Activated naive CD4-positive, alpha-beta T cell treated with anti-CD3 and anti-CD28 coated beads for 36 hours (primary cell): ENCODE measurements around the gene ALX3. TPM values are rescaled to one million over a fixed set of nuclear protein-coding genes. Genes with fewer than 3 reads are reported as not detected.

Source experiments
- CTCF ChIA-PET: fragments of 350-600 bp; sonication (Branson Sonifier 250); formaldehyde crosslinking; loops from one replicate; lab custom pipeline; 2021; ENCODE audit warnings: antibody characterized with exemption; lab: Charles Lee
- DNase-seq: peaks from one replicate; pipeline ENCODE4 v3.0.0-alpha.2; 2020
- H3K27ac Mint-ChIP-seq: one replicate; pipeline ENCODE4 v1.8.0; 2021; ENCODE audit warnings: mild to moderate bottlenecking, mixed read lengths
- H3K27me3 Mint-ChIP-seq: one replicate; pipeline ENCODE4 v1.8.0; 2021; ENCODE audit warnings: low read depth, mixed read lengths
- H3K36me3 Mint-ChIP-seq: one replicate; pipeline ENCODE4 v1.8.0; 2021; ENCODE audit warnings: low read depth, mixed read lengths
- H3K4me1 Mint-ChIP-seq: one replicate; pipeline ENCODE4 v1.8.0; 2021; ENCODE audit warnings: low read depth, mixed read lengths
- H3K4me3 Mint-ChIP-seq: one replicate; pipeline ENCODE4 v1.8.0; 2021; ENCODE audit warnings: mild to moderate bottlenecking, moderate library complexity, mixed read lengths
- H3K9me3 Mint-ChIP-seq: one replicate; pipeline ENCODE4 v1.8.0; 2021; ENCODE audit warnings: mixed read lengths
- intact Hi-C: fragments of 100-400 bp; cut with micrococcal nuclease; formaldehyde crosslinking; loops from one replicate; pipeline ENCODE4 v1.15.1; 2023
- total RNA-seq, 2 experiments: library from RNA; stranded (reverse); gene quantifications; one replicate each; pipeline ENCODE4 v1.2.3, GENCODE V29; 2021

Gene ALX3
- total RNA-seq, 2 experiments from 2014 or later: not detected

DNA sequence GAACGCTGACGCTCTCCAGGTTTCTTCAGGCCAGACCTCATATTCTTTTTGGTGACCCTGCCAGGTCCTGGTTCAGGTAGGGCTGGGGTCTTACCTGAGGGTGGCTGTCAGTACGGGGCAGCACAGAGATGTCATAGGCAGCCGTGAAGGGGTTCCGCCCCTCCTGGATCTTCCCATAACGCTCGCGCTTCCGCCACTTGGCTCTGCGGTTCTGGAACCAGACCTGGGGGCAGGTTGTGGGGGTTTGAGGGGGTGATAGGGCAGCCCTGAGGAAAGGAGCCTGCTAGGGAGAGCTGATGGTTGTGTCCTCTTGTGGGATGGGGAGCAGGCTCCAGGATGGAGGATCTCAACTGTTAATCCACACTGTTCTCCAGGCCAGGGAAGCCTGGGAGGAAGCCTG is 9.1 kb downstream of the ALX3 start:
- CTCF ChIA-PET: interaction anchor here (1.2 to 5.4 kb wide), 8 partner anchors 9 to 56 kb away, joined by 3 to 34 read pairs (median 16); no protein-coding TSS in a partner anchor
- DNase-seq: no peak
- Mint-ChIP-seq H3K4me3 (no peak overlapping the region), H3K9me3 (no peaks in the 10 kb centered on the region), H3K27ac (no peak overlapping the region), H3K36me3 (peaks cover 2% of the 10 kb centered on the region), H3K4me1 (no peaks in the 10 kb centered on the region), H3K27me3 (peaks cover 3% of the 10 kb centered on the region)
- intact Hi-C loops: no loop called here

DNA sequence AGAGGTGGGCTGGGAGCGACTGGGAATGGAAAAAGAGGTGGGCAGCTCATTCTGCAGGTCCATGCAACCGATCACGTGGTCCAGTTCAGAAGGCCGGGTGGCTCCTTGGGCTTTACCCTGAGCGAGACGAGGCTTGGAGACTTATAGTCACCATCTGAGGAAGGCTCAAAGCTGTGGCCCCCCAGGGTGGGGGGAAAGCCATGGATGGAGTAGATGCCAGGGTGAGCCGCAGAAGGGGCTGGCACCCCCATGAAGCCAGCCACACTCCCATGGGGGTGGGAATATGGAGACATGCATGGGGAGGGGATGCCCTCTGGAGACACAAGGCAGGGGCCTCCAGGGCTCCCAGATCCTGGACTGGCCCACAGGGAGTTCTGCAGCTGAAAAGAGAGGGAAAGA is 9.8 kb downstream of the ALX3 start:
- no peak for DNase-seq
- CTCF ChIA-PET: interaction anchor here (0.6 to 4.7 kb wide), 30 partner anchors 8 to 690 kb away, joined by 3 to 34 read pairs (median 6); partner anchors contain the start of genes ALX3 and STRIP1
- intact Hi-C loops: loop anchor here (1.0 kb wide), 2 partner anchors 9 to 31 kb away; no protein-coding TSS in a partner anchor
- Mint-ChIP-seq H3K4me1 (no peaks in the 10 kb centered on the region), H3K27me3 (no peaks in the 10 kb centered on the region), H3K36me3 (peaks cover 4% of the 10 kb centered on the region), H3K27ac (no peak overlapping the region), H3K4me3 (no peak overlapping the region), H3K9me3 (no peaks in the 10 kb centered on the region)

GRCh38 chr1:110060034-110060661 is 10.3 kb downstream of the ALX3 start:
- H3K9me3 Mint-ChIP-seq: no peaks in the 10 kb centered on the region
- intact Hi-C loops: loop anchor here (1.0 kb wide), 2 partner anchors 9 to 31 kb away; no protein-coding TSS in a partner anchor
- peaks cover 7% of the 10 kb centered on the region for H3K36me3 Mint-ChIP-seq
- H3K27ac Mint-ChIP-seq: no peak overlapping the region
- no peaks in the 10 kb centered on the region for H3K4me1 Mint-ChIP-seq
- CTCF ChIA-PET: interaction anchor here (0.5 to 4.7 kb wide), 33 partner anchors 8 to 1271 kb away, joined by 3 to 34 read pairs (median 5); partner anchors contain the start of genes ALX3 and STRIP1
- H3K4me3 Mint-ChIP-seq: no peak overlapping the region
- no peaks in the 10 kb centered on the region for H3K27me3 Mint-ChIP-seq
- peak; percentile 85 for DNase-seq

DNA sequence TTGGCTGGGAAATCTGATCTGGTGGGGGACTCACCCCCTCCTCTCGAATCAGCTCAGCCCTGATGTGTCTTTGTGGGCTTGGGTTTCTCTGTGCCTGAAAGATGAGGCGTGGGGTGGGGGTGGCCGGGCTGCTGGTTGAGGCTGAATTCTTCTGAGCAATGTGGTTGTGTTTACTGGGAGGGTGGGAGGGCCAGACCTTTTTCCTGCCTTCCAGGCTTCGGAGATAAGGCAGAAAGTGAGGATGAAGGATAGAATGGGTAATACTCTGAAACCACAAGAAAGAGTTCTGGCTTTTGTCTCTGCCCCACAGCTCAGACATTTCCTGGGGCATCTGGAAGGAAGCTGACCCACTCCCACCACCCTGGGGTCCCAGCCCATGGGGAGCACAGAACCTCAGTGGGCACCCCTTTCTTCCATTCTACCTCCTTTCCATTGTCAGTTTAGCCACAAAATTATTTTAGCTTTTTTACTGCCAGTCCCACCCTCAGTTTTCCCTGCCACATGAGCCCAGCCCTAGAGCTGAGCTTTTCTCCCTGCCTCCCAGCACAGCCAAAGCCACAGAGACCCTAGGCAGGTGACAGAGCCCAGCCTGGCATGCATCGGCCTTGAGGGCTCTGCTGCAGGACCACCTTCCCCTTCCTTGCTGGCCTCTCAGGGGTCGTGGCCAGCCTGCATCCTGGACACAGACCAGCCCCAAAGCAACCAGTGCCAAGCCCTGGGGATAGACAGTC is 11.2 kb downstream of the ALX3 start:
- no peak for DNase-seq
- CTCF ChIA-PET: interaction anchor here (0.7 to 4.7 kb wide), 24 partner anchors 7 to 364 kb away, joined by 3 to 34 read pairs (median 8); partner anchors contain the start of genes ALX3, STRIP1 and UBL4B
- Mint-ChIP-seq H3K4me3 (no peak overlapping the region), H3K4me1 (no peaks in the 10 kb centered on the region), H3K9me3 (no peaks in the 10 kb centered on the region), H3K36me3 (peaks cover 8% of the 10 kb centered on the region), H3K27me3 (no peaks in the 10 kb centered on the region), H3K27ac (no peak overlapping the region)
- intact Hi-C loops: no loop called here

GRCh38 chr1:110058591-110058990 is 11.9 kb downstream of the ALX3 start:
- DNase-seq: no peak
- Mint-ChIP-seq H3K4me1 (no peaks in the 10 kb centered on the region), H3K27me3 (no peaks in the 10 kb centered on the region), H3K9me3 (no peaks in the 10 kb centered on the region), H3K27ac (no peak overlapping the region), H3K36me3 (peaks cover 15% of the 10 kb centered on the region), H3K4me3 (no peak overlapping the region)
- intact Hi-C loops: no loop called here
- CTCF ChIA-PET: interaction anchor here (1.3 to 3.2 kb wide), 4 partner anchors 13 to 45 kb away, joined by 5 to 16 read pairs (median 16); partner anchors contain the start of gene ALX3

GRCh38 chr1:110057963-110058518 is 12.4 kb downstream of the ALX3 start:
- intact Hi-C loops: no loop called here
- Mint-ChIP-seq H3K27ac (no peak overlapping the region), H3K4me3 (no peak overlapping the region), H3K27me3 (no peaks in the 10 kb centered on the region), H3K4me1 (no peaks in the 10 kb centered on the region), H3K36me3 (peaks cover 19% of the 10 kb centered on the region), H3K9me3 (no peaks in the 10 kb centered on the region)
- no peak for DNase-seq
- CTCF ChIA-PET: interaction anchor here (0.8 to 3.2 kb wide), 6 partner anchors 27 to 47 kb away, joined by 3 to 16 read pairs (median 4); no protein-coding TSS in a partner anchor

GRCh38 chr1:110056776-110057175 is 13.7 kb downstream of the ALX3 start:
- CTCF ChIA-PET: interaction anchor here (0.8 to 5.4 kb wide), 8 partner anchors 10 to 49 kb away, joined by 3 to 42 read pairs (median 4); no protein-coding TSS in a partner anchor
- Mint-ChIP-seq H3K4me3 (no peak overlapping the region), H3K4me1 (no peaks in the 10 kb centered on the region), H3K27ac (no peak overlapping the region), H3K9me3 (no peaks in the 10 kb centered on the region), H3K27me3 (no peaks in the 10 kb centered on the region), H3K36me3 (peaks cover 27% of the 10 kb centered on the region)
- intact Hi-C loops: no loop called here
- no peak for DNase-seq

DNA sequence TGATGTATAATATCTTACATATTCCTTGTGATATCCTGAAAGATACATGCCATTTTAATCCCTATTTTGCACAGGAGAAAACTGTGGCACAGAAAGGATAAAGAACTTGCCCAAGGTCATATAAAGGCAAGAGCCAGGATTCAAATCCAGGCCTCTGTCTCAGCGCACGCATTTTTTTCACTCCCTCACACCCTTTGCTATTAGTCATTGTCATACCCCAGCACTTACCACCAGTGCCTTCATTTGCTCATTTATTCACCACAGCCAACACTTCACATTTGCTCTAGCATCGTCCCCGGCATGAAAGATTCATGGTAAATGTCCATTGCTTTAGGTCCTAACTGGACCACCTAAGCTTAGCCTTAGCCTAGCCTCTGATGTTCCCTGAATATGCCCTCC is 14.2 kb downstream of the ALX3 start:
- no peaks in the 10 kb centered on the region for H3K4me1 Mint-ChIP-seq
- no peak overlapping the region for H3K27ac Mint-ChIP-seq
- H3K4me3 Mint-ChIP-seq: no peak overlapping the region
- peaks cover 27% of the 10 kb centered on the region for H3K36me3 Mint-ChIP-seq
- no peaks in the 10 kb centered on the region for H3K9me3 Mint-ChIP-seq
- intact Hi-C loops: no loop called here
- no peaks in the 10 kb centered on the region for H3K27me3 Mint-ChIP-seq
- CTCF ChIA-PET: interaction anchor here (0.8 to 5.4 kb wide), 8 partner anchors 10 to 49 kb away, joined by 3 to 42 read pairs (median 4); no protein-coding TSS in a partner anchor
- no peak for DNase-seq

- Mint-ChIP-seq H3K27ac (no peak overlapping the region), H3K36me3 (peaks cover 28% of the 10 kb centered on the region), H3K4me1 (no peaks in the 10 kb centered on the region), H3K27me3 (no peaks in the 10 kb centered on the region), H3K4me3 (no peak overlapping the region), H3K9me3 (no peaks in the 10 kb centered on the region)
- CTCF ChIA-PET: interaction anchor here (1.0 to 5.4 kb wide), 4 partner anchors 11 to 106 kb away, joined by 3 to 42 read pairs (median 5); no protein-coding TSS in a partner anchor
- no peak for DNase-seq
- intact Hi-C loops: no loop called here
These were observed 14.8 kb downstream of the ALX3 start for GRCh38 chr1:110055493-110056284.

DNA sequence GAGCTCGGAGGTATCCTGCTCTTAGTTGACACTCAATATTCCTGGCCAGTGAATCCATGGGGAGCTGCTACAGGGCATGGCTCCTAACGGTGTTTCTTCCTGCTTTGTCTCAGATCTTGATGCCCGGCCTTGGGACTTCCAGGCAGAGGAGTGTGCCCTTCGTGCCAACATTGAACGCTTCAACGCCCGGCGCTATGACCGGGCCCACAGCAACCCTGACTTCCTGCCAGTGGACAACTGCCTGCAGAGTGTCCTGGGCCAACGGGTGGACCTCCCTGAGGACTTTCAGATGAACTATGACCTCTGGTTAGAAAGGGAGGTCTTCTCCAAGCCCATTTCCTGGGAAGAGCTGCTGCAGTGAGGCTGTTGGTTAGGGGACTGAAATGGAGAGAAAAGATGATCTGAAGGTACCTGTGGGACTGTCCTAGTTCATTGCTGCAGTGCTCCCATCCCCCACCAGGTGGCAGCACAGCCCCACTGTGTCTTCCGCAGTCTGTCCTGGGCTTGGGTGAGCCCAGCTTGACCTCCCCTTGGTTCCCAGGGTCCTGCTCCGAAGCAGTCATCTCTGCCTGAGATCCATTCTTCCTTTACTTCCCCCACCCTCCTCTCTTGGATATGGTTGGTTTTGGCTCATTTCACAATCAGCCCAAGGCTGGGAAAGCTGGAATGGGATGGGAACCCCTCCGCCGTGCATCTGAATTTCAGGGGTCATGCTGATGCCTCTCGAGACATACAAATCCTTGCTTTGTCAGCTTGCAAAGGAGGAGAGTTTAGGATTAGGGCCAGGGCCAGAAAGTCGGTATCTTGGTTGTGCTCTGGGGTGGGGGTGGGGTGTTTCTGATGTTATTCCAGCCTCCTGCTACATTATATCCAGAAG is 16.7 kb downstream of the ALX3 start:
- Mint-ChIP-seq H3K4me3 (no peak overlapping the region), H3K9me3 (no peaks in the 10 kb centered on the region), H3K27me3 (no peaks in the 10 kb centered on the region), H3K27ac (no peak overlapping the region), H3K4me1 (no peaks in the 10 kb centered on the region), H3K36me3 (peaks cover 29% of the 10 kb centered on the region)
- DNase-seq: peak; percentile 81
- intact Hi-C loops: loop anchor here (1.0 kb wide), 1 partner anchor 53 kb away; no protein-coding TSS in a partner anchor
- CTCF ChIA-PET: interaction anchor here (0.6 to 6.3 kb wide), 26 partner anchors 8 to 1260 kb away, joined by 3 to 103 read pairs (median 6); partner anchors contain the start of gene STRIP1
